ENCODE measurements around the gene POU2F2. TPM values are rescaled to one million over a fixed set of nuclear protein-coding genes. Genes with fewer than 3 reads are reported as not detected.

Gene POU2F2
- total RNA-seq, 1 experiment from 2014 or later, result 0.89 TPM

GRCh38 chr19:42131149-42132029 is 857 bp downstream of the POU2F2 start:
- H3K27ac ChIP-seq (ENCODE audit: low read depth, low read length), result no peak overlapping the region
- no peaks in the 10 kb centered on the region for H3K79me2 ChIP-seq (ENCODE audit: insufficient read depth, low read length)
- H2AFZ ChIP-seq (ENCODE audit: low read depth, low read length, poor library complexity, severe bottlenecking), result no peak overlapping the region
- BruUV-seq (replicated peaks), result no TSS peak
- ChIA-PET POLR2A (no interaction called here), RAD21 (ENCODE audit: low non-redundant PET in 1 of 2, low total read pairs in 2 of 2, uncharacterized antibody in 2 of 2, unreplicated experiment in 2 of 2) (no interaction called here), CTCF (interaction anchor here (1.2 to 1.6 kb wide), 2 partner anchors 32 to 309 kb away, joined by 3 to 4 read pairs; no protein-coding TSS in a partner anchor)
- H4K20me1 ChIP-seq (ENCODE audit: insufficient read depth), result no peaks in the 10 kb centered on the region
- DNase-seq (ENCODE audit: low read depth, low spot score) (no peak), ATAC-seq (no peak)
- no peak overlapping the region for H3K4me3 ChIP-seq (replicated peaks in 1 of 2; ENCODE audit: low read depth in 1 of 2, low read length in 2 of 2)
- no peak overlapping the region for H3K4me2 ChIP-seq (ENCODE audit: low read length)
- no peak overlapping the region for H3K9ac ChIP-seq (ENCODE audit: low read length)
- no peaks in the 10 kb centered on the region for H3K36me3 ChIP-seq (ENCODE audit: control insufficient read depth in 1 of 2, insufficient read depth in 2 of 2, low read length in 2 of 2)
- intact Hi-C loops (cut with micrococcal nuclease), result no loop called here
- H3K9me2 ChIP-seq (ENCODE audit: insufficient read depth), result no peaks in the 10 kb centered on the region
- H3K9me3 ChIP-seq (ENCODE audit: control insufficient read depth in 1 of 2, insufficient read depth in 1 of 2, low read depth in 1 of 2, low read length in 2 of 2), result no peaks in the 10 kb centered on the region
- H3K27me3 ChIP-seq (ENCODE audit: insufficient read depth, low read length), result peaks cover 6% of the 10 kb centered on the region; the same call in 1 of the 2 replicates
- no peak for TF ChIP-seq EGR1 (IDR thresholded peaks at IDR 0.05; ENCODE audit: low read depth)
- no peak for TF ChIP-seq JUND (IDR thresholded peaks at IDR 0.05)
- TF ChIP-seq REST (IDR thresholded peaks at IDR 0.05; ENCODE audit: low read depth), result no peak
- TF ChIP-seq SRF (IDR thresholded peaks at IDR 0.05; ENCODE audit: low read depth), result no peak
- peaks cover 2 to 9% of the 10 kb centered on the region in 2 experiments; a peak in 2 of 4 replicates for H3K4me1 ChIP-seq (ENCODE audit: control insufficient read depth in 1 of 2, insufficient read depth in 2 of 2, low read length in 2 of 2)

- Histone ChIP-seq H3K27ac (ENCODE audit: low read depth, low read length) (no peak overlapping the region), H3K4me2 (ENCODE audit: low read length) (no peak overlapping the region), H3K9me2 (ENCODE audit: insufficient read depth) (no peaks in the 10 kb centered on the region), H3K36me3 (ENCODE audit: control insufficient read depth in 1 of 2, insufficient read depth in 2 of 2, low read length in 2 of 2) (no peaks in the 10 kb centered on the region), H3K27me3 (ENCODE audit: insufficient read depth, low read length) (no peaks in the 10 kb centered on the region), H4K20me1 (ENCODE audit: insufficient read depth) (no peaks in the 10 kb centered on the region), H3K4me1 (ENCODE audit: control insufficient read depth in 1 of 2, insufficient read depth in 2 of 2, low read length in 2 of 2) (peaks cover 2 to 9% of the 10 kb centered on the region in 2 experiments; a peak in 2 of 4 replicates), H3K9me3 (ENCODE audit: control insufficient read depth in 1 of 2, insufficient read depth in 1 of 2, low read depth in 1 of 2, low read length in 2 of 2) (no peaks in the 10 kb centered on the region), H3K9ac (ENCODE audit: low read length) (no peak overlapping the region), H3K4me3 (replicated peaks in 1 of 2; ENCODE audit: low read depth in 1 of 2, low read length in 2 of 2) (no peak overlapping the region), H3K79me2 (ENCODE audit: insufficient read depth, low read length) (no peaks in the 10 kb centered on the region), H2AFZ (ENCODE audit: low read depth, low read length, poor library complexity, severe bottlenecking) (no peak overlapping the region)
- TF ChIP-seq TCF7L2 (IDR thresholded peaks at IDR 0.05; ENCODE audit: borderline replicate concordance, extremely low read depth, insufficient read depth, insufficient read length) (no peak), FOSL1 (IDR thresholded peaks at IDR 0.05; ENCODE audit: low read depth) (no peak), POLR2AphosphoS5 (IDR thresholded peaks at IDR 0.05; ENCODE audit: low read depth, low read length) (no peak), CBX3 (IDR thresholded peaks at IDR 0.05; ENCODE audit: low read depth) (no peak), ZBTB33 (IDR thresholded peaks at IDR 0.05; ENCODE audit: extremely low read depth, insufficient replicate concordance, low read length) (no peak), EZH2phosphoT487 (IDR thresholded peaks at IDR 0.05; ENCODE audit: borderline replicate concordance) (no peak), ELF1 (IDR thresholded peaks at IDR 0.05; ENCODE audit: borderline replicate concordance, low read depth) (no peak), MAX (IDR thresholded peaks at IDR 0.05) (no peak)
- no peak for ATAC-seq
- no TSS peak for BruUV-seq (replicated peaks)
- CTCF ChIA-PET, result no interaction called here
- POLR2A ChIA-PET, result no interaction called here
- DNase-seq (ENCODE audit: low read depth, low spot score), result no peak
- intact Hi-C loops (cut with micrococcal nuclease), result no loop called here
- RAD21 ChIA-PET (ENCODE audit: low non-redundant PET in 1 of 2, low total read pairs in 2 of 2, uncharacterized antibody in 2 of 2, unreplicated experiment in 2 of 2), result no interaction called here
Observed at GRCh38 chr19:42130254-42130573, 2.0 kb downstream of the POU2F2 start.
